Adrenal gland (tissue), 12 donors: ENCODE results near the gene SYNM. TPM values are rescaled to one million over a fixed set of nuclear protein-coding genes. Genes with fewer than 3 reads are reported as not detected.

ENCODE experiments used
- DNase-seq, 7 donors: peaks; one replicate each; pipeline ENCODE4 v3.0.0-alpha.2; 2019 to 2020
- H3K27ac ChIP-seq, 5 donors: fragments of 200-600 bp; sonication (generic) in 4 of 5; 1 replicate in 3 of 5; 2 replicates in 2 of 5; pipeline versions ENCODE4 v1.5.1 to v1.8.0; 2016 to 2020; ENCODE audit warnings: mild to moderate bottlenecking in 1 of 5
- H3K27me3 ChIP-seq: fragments of 200-600 bp; 2 replicates; pipeline ENCODE4 v1.8.0; 2021
- H3K36me3 ChIP-seq, 2 donors: fragments of 200-600 bp; replicated peaks in 1 of 2; 1 replicate in 1 of 2; 2 replicates in 1 of 2; pipeline versions ENCODE4 v1.5.1 to v1.8.0; 2018 to 2022
- H3K4me1 ChIP-seq, 2 donors: fragments of 200-600 bp; replicated peaks in 1 of 2; 1 replicate in 1 of 2; 2 replicates in 1 of 2; pipeline versions ENCODE4 v1.5.1 to v1.8.0; 2018 to 2021
- H3K4me3 ChIP-seq, 4 donors: fragments of 200-600 bp; sonication (generic) in 3 of 4; one replicate each; pipeline ENCODE4 v1.5.1; 2016 to 2018
- H3K9me3 ChIP-seq, 3 donors: fragments of 200-600 bp; sonication (generic) in 1 of 3; replicated peaks in 1 of 3; 1 replicate in 2 of 3; 2 replicates in 1 of 3; pipeline versions ENCODE4 v1.5.1 to v1.8.0; 2016 to 2021
- CTCF ChIP-seq, 6 experiments: fragments of 450-650 bp in 4 of 6; fragments of 200-600 bp in 2 of 6; sonication (generic) in 1 of 6; IDR thresholded peaks; 1 replicate in 5 of 6; 2 replicates in 1 of 6; pipeline versions ENCODE4 v1.5.1 to v1.8.0; 2016 to 2021; ENCODE audit warnings: antibody characterized with exemption in 6 of 6, mild to moderate bottlenecking in 2 of 6, moderate library complexity in 1 of 6
- POLR2A ChIP-seq, 2 donors: fragments of 450-650 bp; IDR thresholded peaks; one replicate each; pipeline ENCODE4 v1.6.1; 2017; ENCODE audit warnings: antibody characterized with exemption in 2 of 2, mild to moderate bottlenecking in 2 of 2, moderate library complexity in 1 of 2
- WGBS, 4 donors: extraction: QIAGEN DNeasy Blood & Tissue Kit in 2 of 4; methylation state at CpG; one replicate each; pipeline versions ENCODE4 v1.1.5 to v1.1.7; 2013 to 2017; 5-methylcytosine and 5-hydroxymethylcytosine counted together
- intact Hi-C, 2 donors: fragments of 100-400 bp; cut with DNase I; formaldehyde crosslinking; loops; one replicate each; pipeline versions ENCODE4 v1.14.1 to v1.15.0; 2022 to 2023
- polyA plus RNA-seq, 3 donors: library from polyadenylated mRNA; stranded (reverse); fragments of 200-250 nt in 2 of 3; fragments of 350-450 nt in 1 of 3; fragmentation: Illumina TruSeq in 1 of 3; extraction: RNeasy Lipid Tissue Mini Kit (QIAGEN cat#74804) in 1 of 3; gene quantifications; one replicate each; pipeline ENCODE4 v1.2.3, GENCODE V29; 2013 to 2014
- total RNA-seq, 9 donors: library from RNA; depleted of rRNA in 4 of 9; stranded (reverse); fragments of >200 nt in 4 of 9; fragments of 120-200 nt in 1 of 9; fragmentation: NEBNext Ultra II Directional in 1 of 9; extraction: Animal tissue kit (Norgen Biotek cat#: 25700) in 1 of 9; gene quantifications; one replicate each; pipeline versions ENCODE4 v1.1.0 to v1.2.4, GENCODE V29; 2013 to 2023
- donor health status: healthy with polysubstance abuse.
- donor health status: Bipolar disorder and iron deficiency.
- donor health status: DM: yes; HTN: yes; CAD: no.
- donor health status: DM: no; HTN: no; CAD: no.
- donor health status: DM: no; HTN: no; CAD: no.
- donor health status: DM: yes; HTN: yes; CAD: no.

Gene SYNM
- total and polyA plus RNA-seq, 12 donors, result 9.3 to 44.6 (median 33.2) TPM

- H3K27me3 ChIP-seq, result no peaks in the 10 kb centered on the region
- peak in 4 of 7 donors; percentile 30 to 52 (median 34) for DNase-seq
- peak overlapping the region in 4 of 5 donors; percentile 0 to 91 (median 56) for H3K27ac ChIP-seq
- intact Hi-C loops, result no loop called here
- no peak overlapping the region for H3K4me3 ChIP-seq
- no peaks in the 10 kb centered on the region for H3K9me3 ChIP-seq
- TF ChIP-seq CTCF (IDR thresholded peaks at IDR 0.05) (no peak), POLR2A (IDR thresholded peaks at IDR 0.05) (no peak)
- peaks cover 0 to 11% of the 10 kb centered on the region in 2 donors for H3K36me3 ChIP-seq
- H3K4me1 ChIP-seq, result peaks cover 12 to 57% of the 10 kb centered on the region in 2 donors
- WGBS, 4 donors, result 45 to 58% (median 48%) methylated on average over 15 of the region's 15 CpGs
These were observed 69.9 kb downstream of the SYNM start for GRCh38 chr15:99174567-99175395.

- no peak overlapping the region for H3K4me3 ChIP-seq
- TF ChIP-seq POLR2A (IDR thresholded peaks at IDR 0.05) (no peak), CTCF (IDR thresholded peaks at IDR 0.05) (no peak)
- WGBS, 4 donors, result 87 to 97% (median 89%) methylated on average over 2 of the region's 2 CpGs
- peaks cover 0 to 11% of the 10 kb centered on the region in 2 donors for H3K36me3 ChIP-seq
- no peaks in the 10 kb centered on the region for H3K9me3 ChIP-seq
- DNase-seq, result no peak
- no peaks in the 10 kb centered on the region for H3K27me3 ChIP-seq
- peaks cover 12 to 65% of the 10 kb centered on the region in 2 donors for H3K4me1 ChIP-seq
- intact Hi-C loops, result no loop called here
- H3K27ac ChIP-seq, result no peak overlapping the region
These were observed 71.9 kb downstream of the SYNM start for GRCh38 chr15:99176757-99177156.

GRCh38 chr15:99177679-99178078 lies 72.8 kb downstream of the SYNM start:
- H3K27me3 ChIP-seq, result no peaks in the 10 kb centered on the region
- 93 to 100% (median 98%) methylated on average over 2 of the region's 2 CpGs for WGBS, 4 donors
- H3K4me1 ChIP-seq, result peaks cover 12 to 70% of the 10 kb centered on the region in 2 donors
- H3K27ac ChIP-seq, result no peak overlapping the region
- TF ChIP-seq POLR2A (IDR thresholded peaks at IDR 0.05) (no peak), CTCF (IDR thresholded peaks at IDR 0.05) (no peak)
- H3K4me3 ChIP-seq, result no peak overlapping the region
- no peaks in the 10 kb centered on the region for H3K9me3 ChIP-seq
- peaks cover 0 to 11% of the 10 kb centered on the region in 2 donors for H3K36me3 ChIP-seq
- intact Hi-C loops, result no loop called here
- no peak for DNase-seq

GRCh38 chr15:99180086-99180963 lies 75.4 kb downstream of the SYNM start:
- H3K9me3 ChIP-seq, result no peaks in the 10 kb centered on the region
- intact Hi-C loops, result no loop called here
- peaks cover 1 to 48% of the 10 kb centered on the region in 2 donors for H3K4me1 ChIP-seq
- DNase-seq, result peak in 2 of 7 donors; percentile 18 to 34
- TF ChIP-seq POLR2A (IDR thresholded peaks at IDR 0.05) (no peak), CTCF (IDR thresholded peaks at IDR 0.05) (no peak)
- no peaks in the 10 kb centered on the region for H3K27me3 ChIP-seq
- H3K4me3 ChIP-seq, result no peak overlapping the region
- H3K27ac ChIP-seq, result peak overlapping the region in 2 of 5 donors; percentile 35 to 59
- peaks cover 0 to 2% of the 10 kb centered on the region in 2 donors for H3K36me3 ChIP-seq
- WGBS, 4 donors, result 71 to 78% (median 72%) methylated on average over 3 of the region's 3 CpGs
